Right kidney (tissue), 9 donors: ENCODE measurements around the gene FBXW4.

ENCODE experiments used
- DNase-seq: peaks from one replicate; pipeline ENCODE4 v3.0.0-alpha.2; 2016
- long read RNA-seq, 8 donors: transcript quantifications; one replicate each; lab custom pipeline, GENCODE V29; 2026

Gene FBXW4
- long read RNA-seq, donor 1, partial matches to known transcripts: 0 of 2 reads
- long read RNA-seq, donor 1, other reads (novel, unspliced or antisense): 0 of 2 reads
- long read RNA-seq, donor 2, partial matches to known transcripts: 0 of 3 reads
- long read RNA-seq, donor 2, other reads (novel, unspliced or antisense): 0 of 3 reads
- long read RNA-seq, donor 3, partial matches to known transcripts: 0 of 1 reads
- long read RNA-seq, donor 3, other reads (novel, unspliced or antisense): 0 of 1 reads
- long read RNA-seq, donor 4, partial matches to known transcripts: 0 of 2 reads
- long read RNA-seq, donor 4, other reads (novel, unspliced or antisense): 0 of 2 reads
- long read RNA-seq, donor 5, transcript FBXW4-201 (9 exons, 2,483 nt): major isoform, 6 of 6 reads
- long read RNA-seq, donor 5, partial matches to known transcripts: 0 of 6 reads
- long read RNA-seq, donor 5, other reads (novel, unspliced or antisense): 0 of 6 reads
- long read RNA-seq, donor 6, transcript FBXW4-201 (9 exons, 2,483 nt): major isoform, 5 of 5 reads
- long read RNA-seq, donor 6, partial matches to known transcripts: 0 of 5 reads
- long read RNA-seq, donor 6, other reads (novel, unspliced or antisense): 0 of 5 reads
- long read RNA-seq, donor 7, transcript FBXW4-201 (9 exons, 2,483 nt): major isoform, 5 of 5 reads
- long read RNA-seq, donor 7, partial matches to known transcripts: 0 of 5 reads
- long read RNA-seq, donor 7, other reads (novel, unspliced or antisense): 0 of 5 reads
- long read RNA-seq, donor 8, transcript FBXW4-201 (9 exons, 2,483 nt): major isoform, 6 of 21 reads
- long read RNA-seq, donor 8, partial matches to known transcripts: 15 of 21 reads
- long read RNA-seq, donor 8, other reads (novel, unspliced or antisense): 0 of 21 reads

- DNase-seq: no peak
Measured at GRCh38 chr10:101694674-101695403, at the start of gene FBXW4. TSS of gene FBXW4 (minus strand) at chr10:101695170. CDS start at chr10:101695105, 65 bp downstream.

DNA sequence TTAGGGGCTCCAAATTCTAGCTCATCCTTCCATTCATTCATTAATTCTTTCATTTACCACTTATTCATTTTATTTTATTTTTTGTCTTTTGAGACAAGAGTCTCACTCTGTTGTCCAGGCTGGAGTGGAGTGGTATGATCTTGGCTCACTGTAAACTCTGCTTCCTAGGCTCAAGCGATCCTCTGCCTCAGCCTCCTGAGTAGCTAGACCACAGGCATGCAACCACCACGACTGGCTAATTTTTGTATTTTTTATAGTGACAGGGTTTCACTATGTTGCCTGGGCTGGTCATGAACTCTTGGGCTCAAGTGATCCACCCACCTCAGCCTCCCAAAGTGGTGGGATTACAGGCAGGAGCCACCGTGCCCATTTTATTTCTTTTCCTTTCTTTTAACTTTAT lies 49.3 kb upstream of the FBXW4 start:
- DNase-seq: no peak

DNA sequence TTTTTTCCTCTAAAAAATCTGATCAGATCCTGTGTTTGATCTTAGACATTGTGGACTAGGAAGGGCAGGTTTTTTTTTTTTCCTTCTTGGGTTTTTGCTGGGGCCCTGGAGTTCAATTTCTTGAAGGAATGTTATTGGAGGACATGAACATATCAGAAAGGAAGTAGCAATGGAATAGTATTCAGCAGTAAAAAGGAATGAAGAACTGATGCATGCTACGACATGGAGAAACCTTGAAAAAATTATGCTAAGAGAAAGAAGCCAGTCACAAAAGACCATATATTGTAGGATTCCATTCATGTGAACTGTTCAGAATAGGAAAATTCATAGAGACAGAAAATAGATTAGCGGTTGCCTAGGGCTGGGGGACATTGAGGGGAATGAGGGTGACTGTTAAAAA lies 47.0 kb upstream of the FBXW4 start:
- no peak for DNase-seq

DNA sequence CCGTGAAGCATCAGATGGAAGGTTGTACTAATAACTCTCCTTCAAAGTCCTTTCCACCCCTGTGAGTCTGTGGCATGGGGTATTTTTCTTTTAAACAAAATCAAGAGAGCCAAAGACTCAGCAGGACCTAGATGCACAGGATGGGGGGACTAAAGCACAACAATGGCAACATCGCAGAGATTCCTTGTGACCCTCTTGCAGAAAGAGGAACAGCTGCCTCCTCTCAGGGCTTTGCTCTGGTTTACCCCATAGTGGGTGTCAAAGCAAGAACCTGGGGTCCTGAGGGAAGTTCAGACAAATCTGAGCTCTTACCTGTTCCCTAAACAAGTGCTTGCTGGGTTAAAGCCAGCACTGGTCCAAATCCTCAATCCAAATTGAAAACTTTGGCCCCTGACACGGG lies 41.7 kb upstream of the FBXW4 start:
- DNase-seq: no peak

GRCh38 chr10:101732096-101732495 lies 37.1 kb upstream of the FBXW4 start:
- no peak for DNase-seq

- DNase-seq: no peak
Measured at GRCh38 chr10:101726115-101726387, 31.1 kb upstream of the FBXW4 start.

GRCh38 chr10:101725296-101726114 lies 30.5 kb upstream of the FBXW4 start:
- DNase-seq: no peak

DNA sequence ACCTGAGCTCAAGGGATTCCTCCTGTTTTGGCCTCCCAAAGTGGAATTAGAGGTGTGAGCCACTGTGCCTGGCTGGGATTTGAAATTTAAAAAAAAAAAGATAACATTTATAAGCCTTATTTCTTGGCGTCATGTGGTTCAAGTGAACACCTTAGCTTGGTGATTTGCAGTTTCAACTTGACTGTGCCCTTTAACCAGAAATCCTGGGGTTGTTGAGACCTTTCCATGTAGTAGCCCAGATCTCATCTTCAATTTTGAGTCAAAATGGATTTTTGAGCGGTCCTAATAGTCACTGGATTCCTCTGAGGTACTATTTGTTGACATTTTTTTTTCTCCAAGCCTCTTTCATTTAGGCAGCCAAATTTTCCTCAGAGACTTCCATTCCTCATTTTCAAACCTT lies 29.5 kb upstream of the FBXW4 start:
- DNase-seq: no peak

GRCh38 chr10:101723176-101723575 lies 28.2 kb upstream of the FBXW4 start:
- DNase-seq: no peak

DNA sequence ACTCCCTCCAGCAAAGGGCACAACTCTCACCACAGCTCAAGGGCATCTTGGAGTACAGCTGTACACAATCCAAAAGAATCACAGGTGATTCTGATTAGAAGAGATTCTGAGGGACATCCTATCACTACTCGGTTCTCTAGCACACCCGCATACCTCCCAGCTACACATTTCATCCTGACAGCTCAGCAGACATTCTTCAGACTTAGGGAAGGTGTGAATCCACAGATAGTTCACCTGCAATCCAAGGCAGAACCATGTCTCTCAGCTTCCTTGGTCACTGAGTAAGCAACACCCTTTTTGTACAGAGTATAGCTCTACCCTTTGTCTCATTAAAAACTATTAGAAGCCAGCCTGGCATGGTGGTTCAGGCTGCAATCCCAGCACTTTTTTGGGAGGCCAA lies 26.8 kb upstream of the FBXW4 start:
- DNase-seq: no peak

- DNase-seq: no peak
Measured at GRCh38 chr10:101720606-101721230, 25.7 kb upstream of the FBXW4 start.

DNA sequence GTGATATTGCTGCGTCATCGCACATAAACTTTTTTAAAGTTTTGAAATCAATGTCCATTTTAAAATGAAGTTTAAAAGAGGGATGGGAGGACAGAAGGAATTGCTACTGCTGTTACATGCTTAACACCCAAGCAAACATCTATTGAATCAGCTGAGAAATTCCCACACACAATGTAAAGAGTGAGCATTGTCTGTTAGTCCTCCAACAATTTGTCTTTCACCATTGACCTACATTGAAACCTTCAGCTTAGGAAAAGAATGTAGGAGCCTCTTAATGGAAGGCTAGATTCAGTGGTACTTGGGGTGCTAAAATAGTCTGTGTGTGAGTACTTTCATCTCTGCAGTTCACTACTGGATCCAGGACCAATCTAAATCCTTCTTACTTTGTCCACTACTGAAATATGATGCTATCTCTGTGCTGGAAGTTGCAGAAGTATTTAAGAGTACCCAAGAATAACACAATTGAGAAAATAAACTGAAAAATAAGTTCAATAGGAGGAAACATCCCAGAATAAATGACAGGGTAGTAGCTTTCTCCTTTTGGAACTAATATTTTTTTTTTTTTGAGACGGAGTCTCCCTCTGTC lies 23.8 kb upstream of the FBXW4 start:
- no peak for DNase-seq

DNA sequence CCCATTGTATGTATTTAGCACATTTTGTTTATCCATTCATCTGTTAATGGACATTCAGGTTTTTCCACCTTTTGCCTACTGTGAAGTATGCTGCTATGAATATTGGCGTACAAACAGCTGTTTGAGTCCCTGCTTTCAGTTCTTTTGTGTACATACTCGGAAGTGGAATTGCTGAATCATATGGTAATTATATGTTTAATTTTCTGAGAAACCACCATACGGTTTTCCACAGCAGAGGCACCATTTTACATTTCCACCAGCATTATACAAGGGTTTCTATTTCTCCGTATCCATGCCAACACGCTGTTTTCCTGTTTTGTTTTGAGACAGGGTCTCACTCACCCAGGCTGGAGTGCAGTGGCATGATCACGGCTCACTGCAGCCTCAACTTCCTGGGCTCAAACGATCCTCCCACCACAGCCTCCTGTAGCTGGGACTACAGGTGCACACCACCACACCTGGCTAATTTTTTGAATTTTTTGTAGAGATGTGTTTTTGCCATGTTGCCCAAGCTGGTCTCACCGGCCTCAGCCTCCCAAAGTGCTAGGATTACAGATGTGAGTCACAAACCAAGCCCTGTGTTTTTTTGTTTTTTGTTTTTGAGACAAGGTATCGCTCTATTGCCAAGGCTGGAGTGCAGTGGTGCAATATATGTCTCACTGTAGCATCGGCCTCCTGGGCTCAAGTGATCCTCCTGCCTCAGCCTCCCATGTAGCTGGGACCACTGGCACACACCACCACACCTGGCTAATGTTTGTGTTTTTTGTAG lies 22.1 kb upstream of the FBXW4 start:
- DNase-seq: no peak

GRCh38 chr10:101712997-101713396 lies 18.0 kb upstream of the FBXW4 start:
- no peak for DNase-seq

- no peak for DNase-seq
Measured at GRCh38 chr10:101710793-101711192, 15.8 kb upstream of the FBXW4 start.

GRCh38 chr10:101710059-101710695 lies 15.2 kb upstream of the FBXW4 start:
- DNase-seq: no peak

DNA sequence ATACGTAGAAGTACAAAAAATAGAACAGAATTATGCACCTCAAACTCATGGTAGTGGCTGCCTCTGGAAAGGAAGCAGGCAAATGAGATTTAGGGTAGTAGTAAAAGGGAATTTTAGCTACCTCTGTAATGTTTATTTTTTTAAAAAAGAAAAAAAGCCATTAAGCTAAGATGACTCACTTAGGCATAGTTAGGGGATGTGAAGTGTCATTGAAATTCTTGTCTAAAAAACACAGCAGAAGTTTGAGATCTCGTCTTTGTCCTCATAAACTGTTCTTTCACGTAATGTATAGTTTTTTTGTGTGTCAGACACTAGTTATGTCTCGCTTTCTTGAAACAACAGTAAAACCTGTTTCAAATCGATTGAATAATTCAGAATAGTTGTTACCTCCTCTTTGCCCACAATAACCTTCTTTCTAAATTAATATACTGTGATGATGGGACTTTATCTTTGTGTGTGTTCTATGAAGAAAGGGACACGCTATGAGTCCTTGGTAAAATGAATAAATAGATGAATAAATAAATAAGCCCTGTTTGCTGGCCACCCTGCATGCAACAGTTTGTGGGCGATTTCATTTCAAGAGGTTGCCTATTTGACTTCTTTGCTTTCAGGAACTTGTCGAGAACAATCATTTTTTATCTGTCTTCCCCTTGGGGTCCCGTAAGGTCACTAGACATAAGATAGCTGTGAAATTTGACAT lies 14.5 kb upstream of the FBXW4 start:
- no peak for DNase-seq

DNA sequence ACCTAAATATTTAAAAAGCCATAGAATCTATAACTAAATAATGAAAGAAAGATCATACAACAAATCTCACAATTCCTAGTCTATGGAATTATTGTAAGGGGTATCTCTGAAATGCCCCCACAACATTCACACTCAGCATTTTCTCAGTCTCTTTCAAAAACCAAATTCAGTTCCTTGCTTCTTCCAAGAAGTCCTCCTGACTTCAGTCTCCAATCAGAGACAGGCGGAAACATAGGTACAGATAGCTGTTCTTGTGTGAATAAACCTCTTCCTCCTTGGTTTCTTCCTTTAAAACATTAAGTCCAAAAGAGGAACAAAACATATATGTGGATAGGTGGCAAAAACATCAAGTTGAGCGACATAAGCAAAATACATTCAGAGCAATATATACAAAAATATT lies 13.9 kb upstream of the FBXW4 start:
- DNase-seq: no peak

DNA sequence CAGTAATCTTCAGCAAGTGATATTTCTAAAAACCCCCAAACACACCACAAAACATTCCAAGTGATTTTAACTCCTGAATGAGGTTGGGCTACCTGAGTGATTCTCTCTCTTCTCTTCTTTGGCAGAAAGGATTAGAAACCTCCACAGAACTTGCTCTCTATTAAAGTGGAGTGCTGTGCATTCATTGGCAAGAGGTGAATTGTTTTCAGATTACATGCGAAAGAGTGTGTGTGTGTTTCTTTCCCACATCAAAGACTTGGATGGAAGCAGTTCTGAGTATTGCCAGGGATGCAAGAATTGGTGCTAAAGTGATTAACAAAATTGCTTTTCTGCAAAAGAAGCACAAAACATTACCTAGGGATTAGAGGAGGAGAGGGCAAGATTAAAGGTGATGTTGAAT lies 13.1 kb upstream of the FBXW4 start:
- DNase-seq: no peak
